GM21367 (cell line): ENCODE measurements around the gene FAM118A.
"Not testable (repeated sequence)": the region's sequence is repeated elsewhere in the genome, so short reads cannot be mapped to it uniquely, and the experiment has no call there.

Experiments used
- ATAC-seq: cut with Tn5 transposase; IDR thresholded peaks from one replicate; pipeline ENCODE4 v1.9.1; 2021; ENCODE audit not compliant: unreplicated experiment

Gene FAM118A

GRCh38 chr22:45329530-45329936, 19.8 kb downstream of the FAM118A start:
- no peak for ATAC-seq

DNA sequence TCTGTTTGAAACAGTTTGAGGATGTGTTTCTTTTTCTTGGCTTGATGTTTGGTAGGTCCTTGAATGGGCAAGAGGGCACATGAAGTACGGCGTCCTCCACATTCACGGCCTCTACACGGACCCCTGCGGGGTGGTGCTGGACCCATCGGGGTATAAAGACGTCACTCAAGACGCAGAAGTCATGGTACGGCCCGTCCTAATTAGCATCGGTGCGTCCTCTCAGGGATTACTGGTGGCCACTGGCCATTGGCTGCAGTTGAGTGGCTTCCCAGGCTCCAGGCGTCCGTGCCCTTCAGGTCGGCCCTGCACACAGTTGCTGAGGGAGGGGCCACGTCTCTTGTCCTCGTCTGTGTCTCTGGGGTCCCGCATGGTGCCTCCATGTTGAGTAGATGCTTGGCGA, 20.8 kb downstream of the FAM118A start:
- no peak for ATAC-seq

- ATAC-seq, result no peak
Measured at GRCh38 chr22:45331486-45331885, 21.8 kb downstream of the FAM118A start.

DNA sequence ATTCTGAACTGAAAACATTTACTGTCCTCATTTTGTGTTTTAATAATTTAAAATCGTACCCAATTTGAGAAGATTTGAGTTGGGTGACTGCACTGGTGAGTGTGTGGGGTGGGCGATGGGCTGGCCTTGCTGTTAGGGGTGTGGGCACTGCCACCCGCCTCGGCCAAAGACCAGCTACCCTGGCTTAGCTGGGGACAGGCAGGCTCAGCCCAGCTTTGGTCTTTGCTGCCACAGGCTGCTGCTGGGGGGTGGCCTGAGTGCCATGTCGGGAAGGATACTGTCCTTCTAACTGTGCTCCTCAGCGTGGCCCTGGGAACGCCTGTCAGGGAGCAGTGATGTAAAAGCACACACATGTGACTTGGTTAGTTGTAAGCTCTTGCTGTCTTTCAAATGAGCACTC, 22.3 kb downstream of the FAM118A start:
- no peak for ATAC-seq

DNA sequence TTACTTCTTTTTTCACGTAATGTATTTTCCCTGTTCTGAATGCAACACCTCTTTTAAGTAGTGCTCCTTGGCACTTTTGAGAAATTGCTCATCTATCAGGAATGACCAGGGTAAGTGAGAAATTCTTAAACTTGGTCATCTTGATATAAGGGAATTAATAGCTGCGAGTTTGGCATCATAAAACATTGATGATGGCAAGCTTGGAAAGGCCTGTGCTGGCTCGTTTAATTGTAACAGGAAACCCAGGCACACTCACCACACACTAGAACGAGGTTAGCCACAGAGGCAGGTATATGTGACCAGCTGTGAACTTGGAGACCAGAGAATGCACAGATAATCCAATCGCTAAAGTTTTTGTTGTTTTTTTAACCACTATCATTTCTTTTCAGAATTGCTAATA, 24.3 kb downstream of the FAM118A start:
- no peak for ATAC-seq

DNA sequence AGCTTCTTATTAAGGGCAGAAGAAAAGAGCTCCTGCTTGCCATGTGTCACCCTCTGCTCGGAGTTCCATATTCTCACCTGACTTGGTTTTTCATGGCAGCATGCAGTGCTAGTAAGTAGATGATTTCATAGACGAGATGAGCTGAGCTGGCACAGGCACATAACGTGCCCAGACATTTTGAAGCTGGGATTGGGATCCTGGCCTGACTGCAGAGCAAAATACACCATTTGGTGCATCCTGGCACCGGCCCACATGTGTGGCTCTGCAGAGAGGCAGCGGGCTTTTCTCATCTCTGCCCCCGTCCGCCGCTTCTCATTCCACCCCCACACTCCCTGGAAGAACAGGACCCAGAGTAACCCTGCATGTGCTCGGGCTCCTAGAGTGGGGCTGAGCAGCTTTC, 24.8 kb downstream of the FAM118A start:
- no peak for ATAC-seq

DNA sequence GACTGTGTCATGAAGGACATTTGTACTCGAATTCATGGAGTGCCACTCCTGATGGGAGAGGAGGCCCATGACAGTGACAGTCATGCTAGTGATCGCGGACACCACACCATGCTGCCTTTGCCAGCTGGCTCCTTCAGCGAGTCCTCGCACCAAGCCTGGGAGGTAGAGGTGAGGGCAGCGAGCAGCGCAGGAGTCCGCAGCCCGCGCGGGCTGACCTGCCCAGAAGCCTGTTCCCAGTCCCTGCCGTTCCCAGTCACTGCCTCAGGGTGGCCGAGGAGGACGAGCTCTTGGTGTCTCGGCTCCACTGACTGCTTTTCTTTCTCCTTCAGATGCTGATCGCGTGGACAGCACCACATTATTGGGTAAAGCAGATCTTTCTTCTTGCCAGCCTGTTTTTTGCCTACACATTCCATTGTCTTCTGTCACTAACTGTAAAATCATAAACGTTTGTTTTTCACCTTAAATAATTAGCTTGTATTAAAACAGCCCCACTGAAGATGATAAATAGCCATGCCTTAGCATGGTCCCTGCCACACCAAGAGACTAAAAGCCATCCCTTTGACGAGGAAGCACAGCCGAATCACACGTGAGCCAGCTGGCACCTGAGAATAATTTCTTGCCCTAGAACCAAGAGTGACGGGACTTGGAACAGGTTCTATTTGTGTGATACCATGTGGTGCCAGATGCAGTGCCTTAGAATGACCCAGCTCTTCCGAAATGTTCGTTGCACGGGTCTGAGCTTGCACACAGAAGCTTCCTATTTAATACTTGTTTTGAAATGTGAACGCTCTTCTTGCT, 25.5 kb downstream of the FAM118A start:
- ATAC-seq, result no peak

DNA sequence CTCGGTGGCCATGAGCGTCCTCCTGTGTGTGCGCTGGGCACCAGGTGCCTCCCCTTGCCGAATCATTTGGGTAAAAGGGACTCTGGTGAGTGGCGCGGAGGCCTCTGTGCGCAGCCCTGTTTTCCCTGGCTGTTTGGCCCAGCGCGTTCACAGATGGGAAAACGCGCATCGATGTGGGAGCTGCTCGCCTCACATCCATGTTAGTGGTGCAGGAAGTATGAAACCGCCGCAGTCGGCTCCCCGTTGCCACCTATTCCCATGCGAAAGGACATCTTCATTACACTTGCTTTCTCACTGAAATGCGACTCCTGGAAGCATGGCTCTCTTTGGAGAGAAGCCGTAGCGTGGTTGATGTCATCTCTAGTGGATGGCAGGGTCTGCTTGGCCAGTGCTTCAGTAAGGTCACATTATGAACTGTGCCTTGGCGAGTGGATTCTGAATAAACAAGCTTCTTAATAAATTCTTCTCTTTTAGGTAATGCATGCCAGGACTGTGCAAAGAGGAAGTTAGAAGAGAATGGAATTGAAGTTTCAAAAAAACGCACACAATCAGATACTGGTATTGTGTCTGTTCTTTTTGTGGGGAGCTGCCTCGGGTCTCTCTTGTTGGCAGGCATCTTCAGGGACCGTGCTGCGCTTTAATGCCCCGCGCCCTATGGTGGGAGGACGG, 26.3 kb downstream of the FAM118A start:
- no peak for ATAC-seq

GRCh38 chr22:45336971-45337431, 27.3 kb downstream of the FAM118A start:
- no peak for ATAC-seq

- ATAC-seq, result no peak
Measured at GRCh38 chr22:45337536-45337935, 27.8 kb downstream of the FAM118A start.

- ATAC-seq, result no peak
Measured at GRCh38 chr22:45338795-45339194, 29.1 kb downstream of the FAM118A start.

DNA sequence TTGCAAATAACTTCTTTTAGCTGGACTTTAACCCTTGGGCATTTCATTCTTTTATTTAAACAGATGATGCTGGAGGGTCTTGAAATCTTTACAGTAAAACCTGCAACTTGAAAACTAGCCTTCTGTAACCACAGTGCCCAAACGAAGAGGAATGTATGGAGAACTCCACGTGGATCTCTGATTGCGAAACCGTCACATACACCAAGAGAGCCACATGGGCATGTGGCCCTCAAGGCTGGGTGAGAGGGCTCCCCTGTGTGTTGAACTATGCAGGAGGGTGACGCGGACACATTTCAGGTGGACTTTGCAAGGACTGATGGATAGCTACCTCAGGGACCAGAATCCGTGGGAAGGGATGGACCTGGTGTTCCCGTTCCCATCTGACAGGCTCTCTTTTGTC, 30.6 kb downstream of the FAM118A start:
- no peak for ATAC-seq

GRCh38 chr22:45341498-45341897, 31.8 kb downstream of the FAM118A start:
- no peak for ATAC-seq

DNA sequence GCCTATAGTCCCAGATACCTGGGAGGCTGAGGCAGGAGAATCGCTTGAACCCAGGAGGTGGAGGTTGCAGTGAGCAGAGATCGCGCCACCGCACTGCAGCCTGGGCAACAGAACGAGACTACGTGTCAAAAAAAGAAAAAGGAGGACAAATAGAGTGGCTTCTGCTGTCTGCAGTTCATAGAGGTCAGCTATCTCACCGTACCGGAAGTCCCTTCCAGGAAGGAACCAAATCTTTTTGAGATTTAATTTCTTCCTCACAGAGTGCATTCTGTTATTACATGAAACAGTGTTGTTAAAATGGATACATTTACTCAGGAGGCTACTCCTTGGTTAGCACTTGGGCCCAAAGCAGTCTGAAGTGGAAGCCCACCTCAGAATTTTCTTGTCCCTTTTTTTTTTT, 33.4 kb downstream of the FAM118A start:
- no peak for ATAC-seq

DNA sequence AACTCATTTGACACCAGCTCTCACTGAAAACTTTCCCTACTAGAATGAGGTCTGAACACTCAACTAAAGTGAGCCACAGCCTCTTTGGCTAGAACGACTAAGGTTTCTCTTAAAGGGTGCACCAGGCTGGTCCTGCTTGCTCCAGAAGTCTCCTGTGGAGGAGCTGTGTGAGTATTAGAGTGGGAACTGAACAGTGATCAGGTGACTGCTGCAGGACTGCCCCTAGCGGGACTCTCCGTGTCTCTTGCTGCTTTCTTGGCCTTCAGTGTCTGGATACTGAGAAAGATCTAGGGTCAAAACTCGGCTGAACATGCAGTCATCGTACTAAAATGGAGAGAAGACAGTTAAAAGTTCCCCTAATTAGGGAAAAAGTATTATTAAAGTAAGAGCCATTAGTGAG, 34.6 kb downstream of the FAM118A start:
- no peak for ATAC-seq

DNA sequence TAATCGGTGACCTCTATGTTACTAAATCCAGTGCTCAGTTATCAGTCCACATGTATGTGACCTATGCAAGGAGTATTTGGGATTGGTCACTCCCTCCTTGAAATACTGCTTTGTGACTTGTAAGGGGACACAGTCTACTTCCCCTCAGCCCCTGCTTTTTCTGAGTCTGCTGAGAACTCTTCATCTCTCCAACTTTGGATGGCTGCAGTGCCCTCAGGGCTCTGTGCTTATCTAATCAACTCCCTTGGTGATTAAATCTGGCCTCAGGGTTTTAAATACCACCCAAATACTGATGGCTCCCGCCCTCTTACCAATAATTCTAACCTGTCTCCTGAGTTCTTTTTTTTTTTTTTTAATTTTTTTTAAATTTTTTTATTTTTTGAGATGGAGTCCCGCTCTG, 40.2 kb downstream of the FAM118A start:
- no peak for ATAC-seq

GRCh38 chr22:45351956-45352355, 42.2 kb downstream of the FAM118A start:
- no peak for ATAC-seq

- not testable (repeated sequence) for ATAC-seq
Measured at GRCh38 chr22:45352757-45353156, 43.0 kb downstream of the FAM118A start.

GRCh38 chr22:45353786-45354185, 44.1 kb downstream of the FAM118A start:
- ATAC-seq, result no peak

- ATAC-seq, result no peak
Measured at GRCh38 chr22:45357490-45357889, 47.8 kb downstream of the FAM118A start.

DNA sequence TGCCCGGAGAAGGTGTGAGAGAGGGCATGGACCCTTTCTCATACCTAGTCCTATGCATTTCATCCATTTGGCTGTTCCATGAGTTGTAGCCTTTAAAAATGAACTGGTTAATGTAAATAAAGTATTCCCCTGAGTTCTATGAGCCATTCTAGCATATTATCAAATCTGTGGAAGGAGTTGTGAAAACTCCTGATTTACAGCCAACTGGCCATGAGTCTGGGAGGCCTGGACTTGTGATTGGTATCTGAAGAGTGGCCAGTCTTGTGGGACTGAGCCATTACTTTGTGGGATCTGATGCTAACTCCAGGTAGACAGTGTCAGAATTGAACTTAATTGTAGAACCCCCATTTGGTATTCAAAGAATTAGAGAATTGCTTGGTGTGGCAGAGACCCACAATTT, 48.4 kb downstream of the FAM118A start:
- no peak for ATAC-seq

GRCh38 chr22:45359627-45360026, 49.9 kb downstream of the FAM118A start:
- ATAC-seq, result no peak

- no peak for ATAC-seq
Measured at GRCh38 chr22:45366713-45367112, 57.0 kb downstream of the FAM118A start.
